ENCODE measurements around the gene ELP4.
"Not testable (repeated sequence)": the region's sequence is repeated elsewhere in the genome, so short reads cannot be mapped to it uniquely, and the experiment has no call there.

The ELP4 gene

DNA sequence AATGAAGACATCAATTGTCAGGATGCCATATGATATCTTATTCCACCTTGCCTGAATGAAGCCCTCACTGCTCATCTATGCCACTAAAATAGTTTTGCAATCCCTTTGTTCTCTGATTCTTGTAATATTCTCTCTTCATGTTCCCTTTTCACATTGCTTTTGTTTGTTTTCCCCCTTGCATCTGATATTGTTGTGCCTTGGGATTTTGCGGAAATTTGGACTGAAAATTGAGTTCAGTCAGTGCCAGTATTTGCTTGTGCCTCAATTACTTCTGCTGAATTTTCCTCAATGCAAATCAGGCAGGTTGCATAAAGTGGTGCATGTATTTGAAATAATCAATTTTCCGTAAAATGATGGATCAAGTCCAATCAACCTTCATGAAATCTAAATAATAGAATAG, 203.3 kb downstream of the ELP4 start:
- DNase-seq: no peak

- no peak for DNase-seq
These were observed 205.3 kb downstream of the ELP4 start for GRCh38 chr11:31714840-31715239.

DNA sequence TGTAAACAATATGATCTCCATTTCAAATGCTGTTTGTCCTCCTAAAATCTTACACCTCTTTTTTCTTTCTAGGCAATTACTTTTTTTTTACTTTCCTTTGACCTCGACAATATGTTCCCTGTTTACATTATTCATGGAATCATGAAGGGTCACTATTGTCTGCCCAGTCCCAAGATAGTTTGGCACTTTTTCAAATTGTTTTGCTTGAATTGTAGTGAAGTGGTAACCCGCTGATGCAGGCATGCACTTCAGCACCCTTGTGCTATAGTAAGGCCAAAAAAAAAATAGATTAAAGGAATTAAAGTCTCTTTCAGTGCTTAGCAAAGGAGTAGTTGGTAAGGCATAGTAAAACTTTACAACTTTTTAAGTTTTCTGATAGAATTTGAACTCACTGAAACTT, 210.7 kb downstream of the ELP4 start:
- DNase-seq: no peak

- DNase-seq: no peak
These were observed 211.3 kb downstream of the ELP4 start for GRCh38 chr11:31720671-31721365.

- DNase-seq: no peak
These were observed 213.2 kb downstream of the ELP4 start for GRCh38 chr11:31722754-31723153.

DNA sequence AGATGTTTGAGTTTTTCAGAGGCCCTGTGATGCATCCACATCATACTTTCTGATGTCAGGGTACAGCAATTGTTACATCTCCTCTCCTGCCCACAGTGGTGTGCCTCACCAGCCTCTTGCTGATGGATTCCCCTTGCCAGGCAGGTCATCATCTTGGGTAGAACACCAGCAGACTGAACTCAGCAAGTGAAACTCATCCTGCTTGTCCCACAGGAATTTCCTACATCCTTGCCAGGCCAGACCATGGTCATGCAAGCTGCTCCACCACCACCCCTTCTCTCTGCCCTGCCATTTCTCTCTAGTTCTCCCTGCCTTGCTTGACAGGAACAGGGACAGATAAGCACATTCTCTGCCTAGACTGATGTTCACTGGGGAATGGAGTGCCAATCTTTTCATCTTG, 215.6 kb downstream of the ELP4 start:
- DNase-seq: no peak

GRCh38 chr11:31728432-31728831, 218.9 kb downstream of the ELP4 start:
- DNase-seq: no peak

DNA sequence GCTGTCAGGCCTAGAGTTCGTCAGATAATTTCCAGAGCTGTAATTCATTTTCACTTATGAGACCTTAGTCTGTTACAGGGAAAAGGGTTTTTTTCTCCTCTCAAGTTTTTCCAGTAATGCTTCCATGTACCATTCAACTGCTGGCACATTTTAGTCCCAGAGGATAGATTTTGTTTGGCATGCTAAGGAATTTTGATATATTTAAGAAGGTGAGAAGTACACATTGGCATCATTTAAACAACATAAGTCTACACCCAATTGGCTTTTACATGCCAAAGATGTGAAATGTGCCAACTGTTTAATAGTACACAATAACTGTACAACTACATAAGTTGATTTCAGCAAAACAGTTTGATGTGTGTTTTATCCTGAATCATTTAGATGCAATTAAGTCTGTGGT, 230.6 kb downstream of the ELP4 start:
- DNase-seq: no peak

DNA sequence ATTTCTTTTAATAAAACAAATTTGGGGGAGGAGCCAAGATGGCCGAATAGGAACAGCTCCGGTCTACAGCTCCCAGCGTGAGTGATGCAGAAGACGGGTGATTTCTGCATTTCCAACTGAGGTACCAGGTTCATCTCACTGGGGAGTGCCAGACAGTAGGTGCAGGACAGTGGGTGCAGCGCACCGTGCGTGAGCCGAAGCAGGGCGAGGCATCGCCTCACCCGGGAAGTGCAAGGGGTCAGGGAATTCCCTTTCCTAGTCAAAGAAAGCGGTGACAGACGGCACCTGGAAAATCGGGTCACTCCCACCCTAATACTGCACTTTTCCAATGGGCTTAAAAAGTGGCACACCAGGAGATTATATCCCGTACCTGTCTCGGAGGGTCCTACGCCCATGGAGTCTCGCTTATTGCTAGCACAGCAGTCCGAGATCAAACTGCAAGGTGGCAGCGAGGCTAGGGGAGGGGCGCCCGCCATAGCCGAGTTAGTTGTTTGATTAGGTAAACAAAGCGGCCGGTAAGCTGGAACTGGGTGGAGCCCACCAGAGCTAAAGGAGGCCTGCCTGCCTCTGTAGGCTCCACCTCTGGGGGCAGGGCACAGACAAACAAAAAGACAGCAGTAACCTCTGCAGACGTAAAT, 231.3 kb downstream of the ELP4 start:
- DNase-seq: not testable (repeated sequence)

DNA sequence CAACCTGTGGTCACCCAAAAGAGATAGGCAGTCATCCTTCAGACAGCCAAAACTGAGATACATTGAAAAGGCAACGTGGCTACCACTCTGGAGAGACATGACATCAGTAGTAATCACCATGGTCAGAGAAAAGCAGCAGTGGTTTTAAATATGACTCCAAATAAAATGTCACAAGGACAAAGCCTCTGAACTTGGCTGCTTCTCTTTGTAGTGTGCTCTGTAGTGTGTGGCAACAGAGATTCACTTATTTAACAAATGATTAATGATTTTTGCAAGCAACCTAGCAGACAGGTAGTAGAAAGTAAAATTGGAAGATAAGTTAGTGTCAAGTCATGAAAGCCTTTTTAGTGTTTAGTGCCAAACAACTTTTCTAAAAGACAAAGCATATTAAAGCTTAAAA, 238.0 kb downstream of the ELP4 start:
- DNase-seq: no peak

DNA sequence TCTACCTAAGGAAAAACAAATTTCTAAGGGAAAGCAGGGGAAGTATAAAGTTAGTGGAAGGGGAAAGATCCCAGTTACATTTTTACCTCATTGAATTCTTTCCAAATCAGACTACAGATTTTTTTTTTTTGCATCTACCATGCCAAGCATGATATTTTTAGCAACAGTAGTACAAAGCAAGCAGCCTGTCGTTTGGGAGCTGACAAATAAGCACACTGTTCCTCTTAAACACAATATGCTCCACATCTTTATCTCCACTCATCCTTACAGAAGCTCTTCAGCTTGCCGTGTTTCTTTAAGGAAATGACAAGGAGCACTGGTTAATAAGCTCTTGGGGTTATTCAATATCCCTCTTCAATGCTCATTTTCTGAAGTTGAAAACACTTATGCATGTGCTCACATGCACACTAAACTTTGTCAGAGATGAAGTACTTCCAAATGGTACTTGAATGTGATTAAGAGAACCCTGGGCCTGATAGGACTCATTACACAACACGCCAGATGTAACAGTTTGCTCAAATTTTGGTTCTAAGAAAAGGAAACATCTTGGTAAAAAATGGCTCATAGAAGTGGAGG, 247.8 kb downstream of the ELP4 start:
- DNase-seq: no peak

DNA sequence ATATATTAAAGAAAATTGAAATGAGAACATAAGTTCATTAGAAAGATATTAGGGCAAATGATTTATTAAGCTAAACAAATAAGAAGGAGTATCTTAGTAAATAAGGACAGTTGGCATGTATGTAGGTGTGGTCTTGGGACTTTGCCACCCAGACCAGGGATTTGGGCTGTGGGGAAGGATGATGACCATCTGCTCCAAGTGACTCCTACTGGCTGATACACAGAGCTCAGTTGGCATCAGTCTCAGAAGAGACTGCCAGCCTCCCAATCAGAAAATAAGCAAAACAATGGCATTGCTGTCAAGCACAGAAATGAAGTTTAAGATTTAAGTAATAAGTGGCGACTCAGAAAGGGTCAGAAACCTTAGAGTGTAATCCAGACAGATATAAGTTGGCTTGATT, 252.1 kb downstream of the ELP4 start:
- DNase-seq: no peak

DNA sequence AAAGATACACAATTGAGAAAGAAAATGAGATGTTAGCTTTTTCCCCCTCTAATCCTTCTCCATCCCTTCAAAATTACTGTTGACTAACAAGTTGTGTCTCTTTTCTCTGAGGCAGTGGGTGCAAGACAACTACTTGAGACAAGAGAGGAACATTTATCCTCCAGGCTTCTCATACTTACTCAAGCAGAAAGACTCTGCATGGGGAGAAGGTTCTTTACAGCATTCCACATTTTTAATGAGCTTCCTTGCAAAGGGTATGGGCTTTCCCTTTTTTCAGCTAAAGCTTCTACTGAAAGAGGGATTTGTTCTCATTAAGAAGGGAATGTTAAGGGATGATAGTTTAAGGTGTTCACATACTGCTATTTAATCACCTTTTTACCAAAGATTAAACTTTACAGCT, 253.7 kb downstream of the ELP4 start:
- no peak for DNase-seq

GRCh38 chr11:31764261-31764660, 254.7 kb downstream of the ELP4 start:
- DNase-seq: no peak

GRCh38 chr11:31764766-31765165, 255.2 kb downstream of the ELP4 start:
- no peak for DNase-seq

DNA sequence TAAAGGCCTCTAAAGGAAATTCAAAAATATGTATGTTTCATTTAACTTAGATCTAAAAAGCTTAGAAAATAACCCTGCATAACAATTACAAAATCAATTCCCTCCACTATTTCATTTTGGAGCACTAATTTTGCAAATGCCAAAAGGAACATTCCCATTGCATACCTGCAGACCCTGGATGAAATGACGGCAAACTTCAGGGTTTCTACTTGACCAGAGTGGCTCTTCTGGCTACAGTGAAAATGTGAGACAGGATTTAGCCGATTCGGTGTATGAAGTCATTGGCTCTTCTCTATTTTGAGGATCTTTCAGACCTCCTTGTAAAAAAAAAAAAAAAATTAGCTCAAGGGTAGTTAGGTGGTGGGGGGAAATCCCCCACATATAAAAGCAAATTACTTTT, 257.5 kb downstream of the ELP4 start:
- no peak for DNase-seq

DNA sequence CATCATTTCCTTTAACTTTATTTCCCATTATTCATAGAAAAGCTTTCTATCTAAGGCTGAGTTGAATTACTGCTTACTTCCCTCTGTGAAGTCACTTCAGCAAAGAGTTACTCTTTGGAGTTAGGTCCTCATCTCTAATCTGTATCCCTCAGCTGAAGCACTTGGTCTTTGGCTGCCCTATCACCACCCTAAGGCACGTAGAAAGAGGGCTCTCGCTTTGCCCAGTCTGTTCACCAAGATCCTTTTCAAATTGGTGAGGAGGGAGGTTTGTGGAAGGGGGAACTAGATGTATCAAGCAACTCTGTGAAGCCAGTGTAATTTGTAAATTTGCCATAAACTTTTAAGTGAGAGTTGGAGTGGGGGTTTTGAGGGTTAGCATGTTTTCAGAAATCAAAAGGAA, 258.1 kb downstream of the ELP4 start:
- no peak for DNase-seq

DNA sequence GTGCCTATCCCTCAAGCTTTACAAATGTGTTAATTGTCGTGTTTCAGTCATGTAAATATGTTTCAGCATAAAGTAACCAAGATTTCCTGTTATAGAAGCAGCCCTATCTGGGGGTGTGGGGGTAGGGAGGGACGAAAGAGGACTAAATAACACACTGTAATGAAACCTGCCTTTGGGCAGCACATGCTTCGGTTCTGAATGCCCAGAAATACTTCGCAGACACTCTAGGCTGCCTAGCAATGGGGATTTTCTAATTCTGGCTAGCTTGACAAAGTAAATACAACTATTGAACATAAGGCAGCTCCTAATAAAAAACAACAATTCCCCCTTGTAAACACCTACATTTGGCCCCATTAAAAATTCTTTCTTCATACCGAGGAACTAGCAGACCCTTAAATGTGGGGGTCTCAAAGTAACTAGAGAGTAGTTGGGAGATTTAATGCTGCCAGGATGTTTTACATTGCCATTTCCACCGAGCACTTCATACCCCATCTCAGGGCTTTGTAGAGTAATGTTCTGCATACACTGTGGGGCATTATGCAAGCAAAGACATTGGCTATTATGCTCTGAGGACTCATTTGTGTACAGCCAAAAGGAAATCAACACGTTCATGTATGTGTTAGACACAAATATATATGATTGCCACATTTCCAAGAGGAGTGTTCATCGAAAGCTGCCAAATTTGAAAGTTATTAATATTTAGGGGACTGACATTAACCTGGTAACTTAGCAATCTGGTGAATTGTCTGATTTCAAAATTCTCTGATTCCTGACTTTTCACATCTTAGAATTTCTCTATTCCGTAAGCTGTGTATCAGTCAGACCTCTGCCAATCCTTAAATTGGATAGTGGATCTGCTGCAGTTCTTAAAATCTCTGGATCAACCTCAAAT, 259.4 kb downstream of the ELP4 start:
- DNase-seq: no peak

DNA sequence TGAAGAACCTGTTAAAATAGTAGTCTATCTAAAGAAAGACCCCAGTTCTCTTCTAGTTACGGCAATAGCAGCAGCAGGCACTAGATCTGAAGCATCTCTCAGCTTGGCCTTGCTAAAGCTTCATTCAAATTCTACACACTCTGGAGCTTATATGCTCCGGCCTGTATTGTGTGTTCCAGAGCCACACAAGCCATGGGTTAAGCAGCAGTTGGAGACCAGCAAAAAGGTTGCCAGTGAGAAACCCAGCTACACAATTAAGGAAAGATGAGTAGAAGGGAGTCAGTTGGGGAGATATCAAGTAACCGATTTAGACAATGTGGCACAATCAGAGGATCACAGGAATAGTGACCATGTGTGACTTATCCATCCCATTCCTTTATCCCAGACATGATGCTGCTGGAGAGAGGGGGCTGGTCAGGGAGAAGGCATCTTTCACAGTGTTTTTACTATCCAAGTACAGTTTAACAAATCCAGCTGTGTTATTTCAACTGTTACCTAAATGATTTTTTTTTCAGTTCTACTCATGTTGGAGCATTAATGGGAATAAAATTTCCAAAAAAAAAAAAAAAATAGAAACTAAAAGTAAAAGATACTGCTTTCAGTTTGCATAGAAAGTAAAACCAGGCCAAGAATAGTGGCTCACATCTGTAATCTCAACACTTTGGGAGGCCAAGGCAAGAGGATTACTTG, 260.6 kb downstream of the ELP4 start:
- no peak for DNase-seq

GRCh38 chr11:31772412-31772811, 262.8 kb downstream of the ELP4 start:
- DNase-seq: no peak

DNA sequence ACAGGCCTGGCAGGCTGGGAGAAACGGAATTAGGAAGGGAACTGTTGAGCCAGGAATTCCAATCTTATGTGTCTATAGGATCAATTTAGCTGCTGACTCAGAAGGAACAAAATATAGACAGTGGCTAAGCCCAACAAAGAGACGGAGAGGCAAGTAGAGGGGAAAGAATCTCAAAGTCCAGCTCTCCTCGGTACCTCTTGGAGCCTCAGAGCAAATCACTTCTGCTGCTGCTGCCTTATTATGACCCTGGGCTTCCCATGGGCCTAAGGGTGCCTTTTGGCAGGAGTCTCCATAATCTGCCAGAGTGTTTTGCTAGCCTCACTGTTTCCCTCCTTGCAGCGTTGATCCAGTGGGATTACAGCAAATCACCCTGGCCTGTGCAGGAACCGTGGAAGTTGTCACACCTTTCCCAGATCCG, 269.8 kb downstream of the ELP4 start:
- no peak for DNase-seq

GRCh38 chr11:31780078-31780477, 270.5 kb downstream of the ELP4 start:
- DNase-seq: no peak

DNA sequence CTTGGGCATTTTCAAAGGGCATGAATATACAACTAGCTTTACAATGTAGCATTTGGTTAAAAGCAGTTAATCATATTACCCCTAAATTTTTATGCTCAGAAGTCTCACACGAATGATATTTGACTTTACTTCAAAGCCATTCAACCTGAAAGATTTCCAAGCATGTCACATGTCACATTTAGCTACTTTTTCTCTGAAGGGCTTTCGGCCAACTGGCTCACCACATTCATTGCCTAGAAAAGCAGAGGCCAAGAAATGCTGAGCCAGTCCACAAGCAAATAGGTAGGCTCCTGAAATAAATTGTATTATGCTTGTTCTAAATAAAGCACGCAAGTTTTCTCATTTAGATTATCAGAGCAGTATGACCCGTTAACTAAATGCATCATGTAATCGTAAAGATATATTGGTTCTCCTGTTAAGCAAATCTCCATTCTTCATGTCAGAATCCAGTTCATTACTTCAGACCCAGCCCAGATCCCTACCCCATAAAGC, 271.0 kb downstream of the ELP4 start:
- no peak for DNase-seq

All from activated gamma-delta T cell treated with Interleukin-2 at 50 U/mL for 16 hours (primary cell).